Activated T-cell treated with anti-CD3 and anti-CD28 coated beads for 24 hours (primary cell): Measurements from ENCODE around the gene TIMM23.
"Not testable (repeated sequence)": the region's sequence is repeated elsewhere in the genome, so short reads cannot be mapped to it uniquely, and the experiment has no call there.

ENCODE experiments used
- DNase-seq: peaks from one replicate; pipeline ENCODE4 v3.0.0-alpha.2; 2020; ENCODE audit warnings: low read depth

TIMM23 gene

DNA sequence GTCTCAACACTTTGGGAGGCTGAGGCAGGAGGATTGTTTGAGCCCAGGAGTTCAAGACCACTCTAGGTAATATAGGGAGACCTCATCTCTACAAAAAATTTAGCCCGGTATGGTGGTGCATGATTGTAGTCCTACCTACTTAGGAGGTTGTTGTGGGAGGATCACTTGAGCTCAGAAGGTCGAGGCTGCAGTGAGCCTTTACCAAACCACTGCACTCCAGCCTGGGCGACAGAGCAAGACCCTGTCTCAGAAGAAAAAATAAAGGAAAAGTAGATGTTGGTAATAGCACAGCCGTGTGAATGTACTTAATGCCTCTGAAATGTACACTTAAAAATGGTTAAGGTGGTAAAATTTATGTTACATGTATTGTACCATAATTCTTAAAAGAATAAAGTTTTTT, 25.3 kb downstream of the TIMM23 start:
- no peak for DNase-seq

DNA sequence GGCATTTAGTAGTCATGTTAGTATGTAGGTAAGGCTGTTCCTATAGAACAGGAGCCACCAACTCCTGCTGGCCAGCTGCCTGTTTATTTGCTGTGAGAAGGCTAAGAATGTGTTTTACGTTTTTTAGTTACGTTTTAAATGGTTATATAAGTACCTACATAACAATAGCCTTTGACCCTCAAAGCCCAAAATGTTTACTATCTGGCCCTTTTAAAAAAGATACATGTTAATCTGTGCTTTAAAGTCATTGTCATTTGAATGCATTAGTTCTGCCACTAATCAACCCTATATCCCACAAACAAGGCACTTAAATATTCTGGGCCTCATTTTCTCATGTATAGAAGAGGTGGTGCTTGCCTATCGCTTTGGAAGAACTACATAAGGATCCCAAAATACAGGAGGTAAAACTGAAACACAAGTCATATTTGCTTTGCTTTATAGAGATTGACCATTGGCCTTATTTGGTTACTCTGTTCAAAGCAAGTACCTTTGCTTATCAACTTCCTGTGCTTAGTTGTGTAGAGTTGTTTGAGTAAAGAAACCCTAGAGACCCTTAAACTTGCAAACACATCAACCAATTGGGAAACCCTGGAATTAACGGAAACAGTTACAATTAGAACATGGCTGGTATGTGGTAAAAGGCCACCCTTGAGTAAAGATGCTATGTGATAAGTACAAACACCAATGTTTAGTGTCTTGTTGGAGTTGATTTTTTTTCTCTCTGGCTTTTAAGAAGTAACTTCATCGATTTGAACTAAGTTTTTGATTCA, 25.9 kb downstream of the TIMM23 start:
- DNase-seq, result no peak

DNA sequence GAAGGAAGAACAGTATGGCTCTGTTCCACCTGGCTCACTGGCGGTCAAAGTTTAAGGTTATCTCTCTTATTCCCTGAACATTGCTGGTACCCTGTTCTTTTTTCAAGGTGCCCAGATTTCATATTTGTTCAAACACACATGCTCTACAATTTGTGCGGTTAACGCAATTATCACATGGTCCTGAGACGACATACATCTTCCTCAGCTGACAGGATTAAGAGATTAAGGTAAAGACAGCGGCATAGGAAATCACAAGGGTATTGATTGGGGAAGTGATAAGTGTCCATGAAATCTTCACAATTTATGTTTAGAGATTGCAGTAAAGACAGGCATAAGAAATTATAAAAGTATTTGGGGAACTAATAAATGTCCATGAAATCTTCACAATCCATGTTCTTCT, 27.7 kb downstream of the TIMM23 start:
- not testable (repeated sequence) for DNase-seq

DNA sequence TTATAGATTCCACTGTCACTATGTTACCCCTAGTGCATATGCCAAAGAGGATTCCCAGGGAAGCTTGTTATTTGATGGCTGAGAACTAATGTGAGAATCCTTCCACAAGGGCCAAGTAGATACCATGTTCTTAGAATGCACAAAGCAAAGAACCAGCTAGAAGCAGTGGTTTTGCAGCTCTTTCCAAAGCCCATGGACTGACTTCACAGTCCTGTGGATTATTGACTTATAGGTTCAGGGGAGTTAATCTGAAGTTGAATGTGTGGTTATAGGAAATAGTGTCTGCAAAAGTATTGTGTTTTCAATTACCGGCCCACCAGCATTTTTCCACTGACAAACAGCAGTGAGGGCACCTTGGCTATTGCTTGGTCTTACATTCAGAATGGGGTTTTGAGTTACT, 28.2 kb downstream of the TIMM23 start:
- no peak for DNase-seq

DNA sequence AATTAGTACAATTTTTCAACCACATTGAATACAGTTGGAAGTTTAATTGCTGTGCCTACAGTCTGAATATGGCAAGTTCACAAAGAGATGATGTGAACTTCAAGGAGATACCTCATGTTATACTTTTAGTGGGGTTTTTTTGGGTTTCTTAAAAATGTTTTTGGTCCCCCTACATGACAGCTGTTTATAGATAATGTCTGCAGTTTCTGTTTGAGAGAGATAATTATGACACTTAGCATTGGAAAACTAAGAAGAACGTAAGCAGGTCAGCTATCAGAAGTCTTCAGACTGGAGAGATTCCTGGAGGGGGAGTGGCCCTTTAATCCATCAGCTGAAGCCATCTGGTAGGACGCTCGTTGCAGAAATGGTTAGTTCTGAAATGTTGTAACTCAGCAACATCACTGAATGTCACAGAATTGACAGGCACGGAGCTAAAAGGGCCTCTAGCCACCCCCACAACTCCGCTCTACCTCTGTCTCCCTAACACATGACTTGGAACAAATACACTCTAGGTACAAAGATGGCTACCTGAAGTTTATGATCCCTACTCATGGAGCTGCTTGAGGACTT, 29.0 kb downstream of the TIMM23 start:
- no peak for DNase-seq

DNA sequence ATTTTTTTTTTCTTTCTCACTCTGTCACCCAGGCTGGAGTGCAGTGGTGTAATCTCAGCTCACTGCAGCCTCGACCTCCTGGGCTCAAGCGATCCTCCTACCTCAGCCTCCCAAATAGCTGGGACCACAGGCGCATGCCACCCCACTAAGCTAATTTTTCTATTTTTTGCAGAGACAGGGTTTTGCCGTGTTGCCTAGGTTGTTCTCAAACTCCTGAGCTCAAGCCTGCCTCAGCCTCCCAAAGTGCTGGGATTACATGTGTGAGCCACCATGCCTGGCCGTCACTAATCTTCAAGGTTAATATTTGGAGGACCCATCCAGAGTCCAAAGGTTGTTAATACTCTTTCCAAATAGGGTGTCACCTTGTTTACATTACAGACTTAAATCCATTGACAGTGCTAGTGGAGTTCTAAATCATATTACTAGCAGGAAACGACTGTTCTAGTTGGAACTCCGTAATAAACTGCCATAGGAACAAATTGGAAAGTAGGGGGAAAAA, 29.9 kb downstream of the TIMM23 start:
- DNase-seq, result not testable (repeated sequence)

DNA sequence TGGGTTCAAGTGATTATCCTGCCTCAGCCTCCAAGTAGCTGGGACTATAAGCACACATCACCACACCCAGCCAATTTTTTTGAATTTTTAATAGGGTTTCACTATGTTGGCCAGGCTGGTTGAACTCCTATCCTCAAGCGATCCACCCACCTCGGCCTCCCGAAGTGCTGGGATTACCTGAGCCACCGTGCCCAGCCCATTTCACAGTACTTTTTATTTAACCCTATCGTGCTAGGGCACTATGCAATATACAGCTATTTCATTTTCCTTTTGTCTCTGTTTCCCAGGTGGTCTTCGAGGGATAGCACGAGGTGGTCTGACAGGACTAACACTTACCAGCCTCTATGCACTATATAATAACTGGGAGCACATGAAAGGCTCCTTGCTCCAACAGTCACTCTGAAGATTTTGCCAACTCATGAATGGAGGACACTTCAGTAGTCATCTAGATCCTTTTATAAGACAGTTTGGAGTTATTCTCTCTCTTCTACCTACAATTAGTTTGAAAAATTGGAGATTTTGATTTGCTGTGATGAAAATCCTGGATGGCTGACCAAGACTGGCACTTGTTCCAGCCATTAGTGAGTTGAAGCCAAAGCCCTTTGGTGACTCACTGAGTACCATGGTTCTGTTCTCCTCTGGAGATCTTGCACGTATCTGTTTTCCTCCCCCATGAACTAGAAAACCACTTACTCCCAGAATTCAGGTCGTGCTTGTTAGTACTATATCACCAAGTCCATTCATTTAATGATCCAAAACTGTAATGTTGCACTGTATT, 30.8 kb downstream of the TIMM23 start:
- DNase-seq, result no peak

DNA sequence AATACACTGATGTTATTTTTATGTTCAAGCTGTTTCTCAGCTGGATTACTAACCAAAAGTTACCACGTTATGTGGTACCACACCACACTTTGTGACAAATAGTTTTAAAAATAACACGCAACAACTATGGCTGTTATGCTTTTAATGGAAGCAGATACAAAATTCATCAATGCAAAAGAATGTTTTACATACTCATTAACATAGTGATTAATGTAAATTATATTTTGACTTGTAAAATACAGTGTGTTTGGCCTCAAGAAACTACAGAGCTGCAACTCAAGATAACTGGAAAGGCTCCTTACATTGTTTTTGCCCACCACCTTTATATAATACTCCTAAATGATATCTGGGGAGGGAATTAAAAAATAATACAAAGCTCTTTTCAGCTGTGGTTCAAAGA, 32.7 kb downstream of the TIMM23 start:
- DNase-seq, result no peak

DNA sequence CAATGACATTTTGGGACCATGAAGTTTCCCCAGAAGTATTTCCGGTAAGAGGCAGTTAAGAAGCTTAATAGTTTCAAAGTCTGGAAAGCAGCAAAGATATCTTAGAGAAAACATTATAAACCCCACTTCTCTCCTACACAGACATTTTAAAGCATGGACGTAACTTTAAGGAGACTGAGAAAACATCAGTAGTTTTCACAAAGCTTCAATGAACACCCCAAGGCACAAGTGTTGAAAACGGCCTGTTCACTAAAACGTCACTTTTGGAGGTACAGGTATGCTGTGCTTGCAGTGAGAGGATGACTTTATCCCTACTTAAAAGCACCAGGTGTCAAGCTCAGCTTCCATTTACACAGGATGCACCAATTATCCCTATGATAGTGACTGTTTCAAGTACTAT, 33.1 kb downstream of the TIMM23 start:
- DNase-seq, result no peak

DNA sequence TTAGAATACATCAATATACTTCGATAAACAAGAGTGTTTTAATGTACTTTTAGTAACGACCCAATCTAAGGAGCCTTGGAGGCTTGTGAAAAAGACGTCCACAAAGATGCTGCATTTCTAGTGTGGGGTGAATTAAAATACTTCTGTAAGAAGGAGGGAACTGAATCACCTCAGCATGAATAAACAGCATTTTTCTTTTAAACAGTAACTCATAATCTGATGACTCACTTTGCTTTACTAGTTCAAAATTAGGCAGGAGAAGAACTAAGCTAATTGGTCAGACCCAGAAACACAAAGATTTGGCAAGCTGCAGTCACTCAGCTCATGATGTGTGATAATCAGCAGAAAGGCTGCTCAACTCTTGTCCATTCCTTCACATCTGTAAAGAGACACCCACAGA, 33.9 kb downstream of the TIMM23 start:
- DNase-seq, result no peak

DNA sequence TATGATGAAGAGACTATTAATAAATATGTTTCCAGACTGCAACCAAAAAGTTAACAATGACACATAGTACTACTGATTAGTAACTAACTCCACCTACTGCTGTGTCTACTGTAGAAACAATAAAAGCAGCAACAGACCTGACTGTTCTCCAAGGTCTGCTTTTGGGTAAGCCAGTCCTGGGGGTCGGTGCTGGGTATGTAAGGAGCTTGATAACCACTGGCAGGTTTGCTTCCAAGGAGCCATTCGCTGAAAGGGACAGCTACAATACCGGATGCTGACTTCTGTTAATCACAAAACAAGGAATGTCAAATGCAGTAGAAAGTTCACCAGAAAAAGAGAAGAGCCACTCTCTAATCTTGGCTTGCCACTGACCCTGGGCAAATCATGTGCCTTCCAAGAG, 40.5 kb downstream of the TIMM23 start:
- DNase-seq, result no peak

DNA sequence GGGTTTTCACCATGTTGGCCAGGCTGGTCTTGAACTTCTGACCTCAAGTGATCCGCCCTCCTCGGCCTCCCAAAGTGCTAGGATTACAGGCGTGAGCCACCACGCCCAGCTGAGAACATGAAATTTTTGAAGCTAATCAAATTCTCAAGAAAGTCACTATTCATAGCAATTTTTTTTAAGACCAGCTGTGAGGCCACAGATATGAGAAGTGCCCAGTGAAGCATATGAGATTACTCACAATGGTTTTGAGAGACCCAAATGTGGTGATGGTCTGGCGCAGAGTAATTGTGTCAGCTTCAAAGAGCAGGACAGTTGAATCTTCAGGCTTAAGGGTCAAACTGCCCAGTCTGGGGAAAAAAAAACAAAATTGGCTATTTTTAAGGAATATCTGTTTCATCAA, 41.9 kb downstream of the TIMM23 start:
- no peak for DNase-seq

DNA sequence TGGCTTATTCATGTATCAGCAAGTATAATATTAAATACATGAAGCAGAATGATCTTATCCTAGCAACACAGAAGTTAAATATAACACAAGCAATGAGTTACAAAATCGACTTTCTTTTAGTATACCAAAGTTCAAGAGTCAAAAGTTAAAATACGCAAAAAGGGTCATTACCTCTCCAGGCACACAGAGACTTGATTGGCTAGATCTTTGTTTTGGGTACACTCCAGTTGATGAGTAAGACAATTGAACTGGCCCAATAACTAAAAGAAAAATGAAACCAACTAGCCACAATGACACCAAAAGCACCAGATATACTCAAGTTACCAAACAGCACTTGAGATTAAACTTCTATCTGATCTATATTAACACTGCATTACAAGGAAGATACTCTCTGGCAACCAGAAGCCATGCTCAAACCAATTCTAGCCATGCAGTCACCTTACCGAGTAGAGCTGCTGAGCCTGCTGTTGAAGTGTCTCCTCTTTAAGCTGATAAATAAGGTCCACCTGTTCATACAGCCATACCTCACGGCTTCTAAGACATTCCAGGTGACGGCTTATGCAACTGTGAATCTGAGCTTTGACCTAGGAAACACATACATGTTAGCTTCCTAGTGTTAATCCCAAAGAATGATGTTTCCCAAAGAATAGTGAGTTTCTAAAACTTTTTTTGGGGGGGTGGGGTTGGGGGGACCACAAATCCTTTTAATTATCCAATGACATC, 42.6 kb downstream of the TIMM23 start:
- no peak for DNase-seq

DNA sequence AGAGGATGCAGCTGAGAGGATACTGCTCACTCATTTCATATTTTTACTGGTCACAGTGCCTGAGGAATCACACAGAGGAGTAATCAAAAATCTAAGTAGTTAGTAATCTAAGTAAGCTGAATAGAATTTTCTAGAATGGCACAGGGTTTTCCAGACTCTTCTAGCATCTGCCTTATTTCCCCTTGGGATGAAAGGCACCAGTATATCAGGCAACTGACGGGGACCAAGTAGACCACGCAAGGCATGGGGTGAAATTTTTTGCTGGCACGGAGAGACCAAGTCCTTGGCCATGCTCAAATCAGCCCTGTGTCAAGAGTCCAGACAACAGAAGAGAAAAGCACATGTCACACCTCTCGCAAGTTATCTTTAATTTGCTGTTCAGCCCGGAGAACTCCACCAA, 43.9 kb downstream of the TIMM23 start:
- DNase-seq, result no peak

DNA sequence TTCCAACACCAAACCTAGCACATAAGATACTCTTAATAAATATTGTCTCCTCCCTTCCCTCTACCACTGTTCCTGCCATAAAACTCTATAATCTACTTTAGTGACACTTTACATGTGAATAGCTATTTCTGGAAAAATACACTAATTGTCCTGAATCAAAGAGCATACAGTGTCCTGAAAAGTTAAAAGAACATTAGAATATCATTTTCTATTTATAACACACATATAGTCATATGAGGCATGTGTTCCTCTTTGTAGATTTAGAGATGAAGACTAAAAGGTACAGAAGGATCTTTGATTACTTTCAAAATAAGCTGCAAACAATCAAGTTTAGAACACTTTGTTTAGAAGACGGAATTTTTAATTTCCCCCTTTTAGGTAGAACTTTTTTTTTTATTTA, 44.5 kb downstream of the TIMM23 start:
- DNase-seq, result no peak

DNA sequence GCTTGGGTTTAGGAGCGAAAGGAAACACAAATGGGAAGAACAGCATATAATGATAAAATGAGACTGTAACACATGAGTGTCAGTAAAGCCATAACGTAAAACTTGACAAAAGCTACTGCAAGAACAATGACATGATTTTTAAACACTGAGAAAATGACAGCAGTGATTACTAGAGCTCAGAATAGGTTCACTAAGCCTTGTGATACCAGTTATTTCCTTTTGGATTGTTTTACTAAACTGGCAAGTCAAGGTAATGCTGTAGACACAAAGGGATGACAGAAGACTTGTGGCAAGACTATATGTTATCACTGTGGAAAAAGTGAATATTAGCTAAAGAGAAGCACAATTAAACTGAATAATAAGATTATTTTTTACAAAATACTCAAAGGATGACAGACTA, 45.4 kb downstream of the TIMM23 start:
- no peak for DNase-seq

DNA sequence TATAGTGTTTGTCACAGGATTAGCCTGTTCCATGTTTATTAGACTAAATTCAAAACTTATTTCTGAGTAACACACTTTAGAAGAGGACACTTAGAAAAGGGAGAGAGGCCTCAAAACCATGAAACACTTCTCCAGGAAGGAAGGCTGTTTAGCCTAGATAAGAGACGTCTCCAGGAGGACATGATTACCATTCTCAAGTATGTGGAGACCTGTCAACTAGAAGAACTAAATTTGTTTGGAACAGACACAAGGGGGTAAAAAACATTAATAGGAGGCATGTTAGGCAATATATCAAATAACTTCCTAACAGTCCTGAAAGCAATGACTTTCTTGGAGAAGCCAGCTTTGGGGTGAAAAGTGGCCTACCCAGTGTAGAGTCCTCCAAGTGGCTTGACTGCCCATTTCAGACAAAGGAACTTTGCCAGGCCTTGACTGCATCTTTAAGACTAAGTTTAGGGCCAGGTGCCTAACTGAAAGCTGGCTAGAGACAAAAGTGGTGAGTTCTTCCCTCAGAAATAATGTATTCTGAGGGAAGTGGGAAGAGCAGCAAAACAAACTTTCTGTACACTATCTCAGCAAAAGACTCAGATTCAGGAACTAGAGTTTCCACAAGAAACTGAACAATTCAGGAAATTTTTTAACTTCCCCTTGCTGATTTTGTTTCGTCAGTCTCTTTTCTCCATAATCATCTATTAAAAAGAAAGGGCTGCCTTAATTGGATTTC, 46.3 kb downstream of the TIMM23 start:
- DNase-seq, result no peak

DNA sequence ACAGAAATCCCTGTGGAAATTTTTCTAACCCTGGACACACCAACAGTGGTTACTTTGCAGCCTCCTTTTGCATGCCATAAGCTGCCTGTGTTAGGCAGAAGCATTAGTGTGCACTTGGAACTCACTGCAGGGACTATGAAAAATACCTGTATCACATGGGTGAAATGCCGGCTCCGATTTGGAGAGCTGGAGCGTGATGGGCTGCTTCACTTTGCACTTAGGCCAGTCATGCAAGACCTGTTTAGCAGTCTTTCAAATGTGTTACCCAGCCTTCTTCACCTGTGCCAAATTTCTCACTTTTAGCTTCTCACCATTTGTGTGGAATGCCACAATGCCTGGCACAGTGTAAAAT, 46.9 kb downstream of the TIMM23 start:
- no peak for DNase-seq

DNA sequence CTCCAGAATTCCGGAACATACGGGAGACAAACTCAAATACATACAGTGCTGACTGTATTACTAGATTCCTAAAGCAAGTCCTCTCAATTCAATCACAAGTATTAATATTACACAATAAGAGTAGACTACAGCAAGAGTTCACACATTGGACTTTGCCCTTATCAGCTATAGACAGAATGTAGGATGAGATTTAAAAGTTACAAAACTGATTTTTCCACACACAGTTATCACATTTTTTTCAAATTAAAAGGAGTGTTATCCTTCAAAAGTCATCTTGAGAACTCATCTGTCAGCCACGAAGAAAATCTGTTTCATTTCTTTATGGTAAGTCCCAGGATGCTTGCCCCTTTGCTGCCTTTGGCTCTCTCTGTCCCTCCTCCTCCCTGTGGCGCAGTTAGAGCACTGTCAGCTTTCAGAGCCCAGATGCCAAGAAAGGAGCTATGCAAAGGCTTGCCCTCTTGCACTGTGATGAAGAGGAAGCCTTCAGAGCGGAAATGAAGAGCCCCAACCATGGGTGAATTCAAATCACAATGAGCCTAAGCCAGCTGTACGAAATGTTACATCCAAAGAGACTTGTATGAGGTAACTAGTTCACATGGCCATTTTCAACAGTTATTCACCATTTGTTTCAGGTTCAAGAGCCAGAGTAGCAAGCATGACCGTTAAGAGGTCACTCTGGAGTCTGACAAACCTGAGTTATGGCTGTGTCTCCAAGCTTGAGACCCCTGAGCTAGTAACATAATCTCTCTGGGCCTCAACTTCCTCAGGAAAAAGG, 47.5 kb downstream of the TIMM23 start:
- DNase-seq, result no peak

DNA sequence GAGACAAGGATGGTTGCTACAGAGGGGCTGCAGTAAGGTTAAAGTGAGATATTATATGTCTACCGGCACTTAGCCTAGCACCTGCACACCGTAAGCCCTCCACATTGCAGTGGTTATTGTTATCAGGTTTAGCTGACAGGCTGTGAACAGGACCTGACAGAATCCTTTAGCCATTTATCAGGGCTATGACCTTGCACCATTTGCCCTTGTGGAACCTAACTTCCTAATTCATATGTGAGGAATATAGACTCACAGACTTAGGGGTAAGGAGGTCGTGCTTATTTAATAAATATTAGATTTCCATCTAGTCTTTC, 48.0 kb downstream of the TIMM23 start:
- no peak for DNase-seq

DNA sequence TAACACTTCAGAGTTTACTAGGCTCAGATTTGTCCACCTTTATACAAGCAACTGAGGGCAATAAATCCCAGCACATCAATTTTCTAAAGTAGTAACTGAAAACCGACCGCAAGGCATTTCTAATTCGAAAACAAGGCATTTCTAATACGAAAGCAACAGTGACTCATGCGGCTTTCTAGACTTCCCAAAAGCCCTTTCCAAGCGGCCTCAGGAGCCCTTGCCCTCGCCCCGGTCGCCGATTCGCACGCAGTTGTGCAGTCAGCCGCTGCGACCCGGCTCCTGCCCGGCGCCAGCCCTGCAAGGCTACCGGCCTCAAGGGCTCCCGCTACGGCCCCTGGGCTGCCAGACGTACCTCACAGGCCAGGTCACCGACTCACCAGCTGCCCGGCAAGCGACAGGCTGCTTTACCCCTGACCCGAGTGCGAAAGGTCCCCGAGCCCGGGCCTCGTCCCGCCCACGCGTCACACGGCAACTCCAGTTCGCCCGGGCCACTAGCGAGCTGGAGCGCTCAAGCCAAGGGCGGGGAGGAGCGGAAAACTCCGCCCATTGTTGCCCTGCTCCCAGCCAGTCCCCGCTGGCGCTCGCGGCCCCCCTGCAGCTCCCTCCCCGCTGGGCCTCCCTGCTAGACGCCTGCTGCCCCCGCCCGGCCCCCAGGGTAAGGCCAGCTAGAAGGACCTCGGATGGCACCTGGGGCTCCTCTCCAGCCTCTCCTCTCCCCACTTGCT, 50.9 kb downstream of the TIMM23 start:
- DNase-seq, result peak; percentile 75
